Measurements from ENCODE around the gene FARP1.

DNA sequence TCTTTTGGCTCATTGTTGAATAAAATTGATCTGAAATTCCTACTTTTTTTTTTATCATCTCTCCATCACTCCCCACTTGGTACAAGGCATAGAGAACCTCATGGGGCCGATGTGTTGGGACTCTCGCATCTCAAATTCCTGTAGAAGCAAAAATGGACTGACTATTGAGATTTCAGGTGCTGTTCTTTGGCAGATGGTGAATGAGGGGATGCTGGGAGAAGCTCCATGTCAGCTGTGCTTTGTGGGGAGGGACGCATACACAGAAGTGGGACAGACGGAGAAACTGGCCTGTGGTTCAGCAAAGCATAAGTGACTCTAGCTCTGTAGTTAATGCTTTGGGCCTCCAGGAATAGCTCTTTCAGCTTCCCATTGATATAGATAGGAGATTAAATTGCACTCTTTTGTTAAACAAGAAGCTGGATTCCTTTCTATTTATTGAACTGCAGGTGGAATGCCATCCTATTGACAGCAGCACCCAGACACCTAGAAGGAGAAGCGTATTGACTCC, 228.7 kb downstream of the FARP1 start:
- no peak for TF ChIP-seq EP300 (IDR thresholded peaks at IDR 0.05)
- TF ChIP-seq, protein P1, sequence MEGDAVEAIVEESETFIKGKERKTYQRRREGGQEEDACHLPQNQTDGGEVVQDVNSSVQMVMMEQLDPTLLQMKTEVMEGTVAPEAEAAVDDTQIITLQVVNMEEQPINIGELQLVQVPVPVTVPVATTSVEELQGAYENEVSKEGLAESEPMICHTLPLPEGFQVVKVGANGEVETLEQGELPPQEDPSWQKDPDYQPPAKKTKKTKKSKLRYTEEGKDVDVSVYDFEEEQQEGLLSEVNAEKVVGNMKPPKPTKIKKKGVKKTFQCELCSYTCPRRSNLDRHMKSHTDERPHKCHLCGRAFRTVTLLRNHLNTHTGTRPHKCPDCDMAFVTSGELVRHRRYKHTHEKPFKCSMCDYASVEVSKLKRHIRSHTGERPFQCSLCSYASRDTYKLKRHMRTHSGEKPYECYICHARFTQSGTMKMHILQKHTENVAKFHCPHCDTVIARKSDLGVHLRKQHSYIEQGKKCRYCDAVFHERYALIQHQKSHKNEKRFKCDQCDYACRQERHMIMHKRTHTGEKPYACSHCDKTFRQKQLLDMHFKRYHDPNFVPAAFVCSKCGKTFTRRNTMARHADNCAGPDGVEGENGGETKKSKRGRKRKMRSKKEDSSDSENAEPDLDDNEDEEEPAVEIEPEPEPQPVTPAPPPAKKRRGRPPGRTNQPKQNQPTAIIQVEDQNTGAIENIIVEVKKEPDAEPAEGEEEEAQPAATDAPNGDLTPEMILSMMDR (IDR thresholded peaks at IDR 0.05): no peak
